ENCODE results near the gene IFI6. TPM values are rescaled to one million over a fixed set of nuclear protein-coding genes. Genes with fewer than 3 reads are reported as not detected.

IFI6 gene
- total RNA-seq, 1 donor from 2014 or later: 23.2 TPM

DNA sequence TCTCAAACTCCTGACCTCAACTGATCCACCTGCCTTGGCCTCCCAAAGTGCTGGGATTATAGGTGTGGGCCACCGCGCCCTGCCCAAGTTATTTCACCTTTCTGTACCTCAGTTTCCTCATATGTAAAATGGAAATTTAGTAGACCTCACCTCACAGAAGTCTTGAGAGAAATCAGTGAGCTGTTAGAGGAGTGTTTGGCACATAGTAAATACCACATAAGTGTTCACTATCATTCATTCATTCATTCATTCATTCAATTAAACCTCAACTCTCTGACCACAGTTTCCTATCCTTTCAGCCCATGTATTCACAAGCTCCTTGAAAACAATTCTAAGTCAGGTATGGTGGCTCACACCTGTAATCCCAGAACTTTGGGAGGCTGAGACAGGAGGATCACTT lies 33.2 kb downstream of the IFI6 start:
- no peak for DNase-seq (ENCODE audit: low spot score)
- H3K4me3 Mint-ChIP-seq (ENCODE audit: unreplicated experiment): no peak overlapping the region
- no peak overlapping the region for H3K27ac Mint-ChIP-seq (ENCODE audit: unreplicated experiment)

GRCh38 chr1:27638047-27638734 lies 33.8 kb downstream of the IFI6 start:
- DNase-seq (ENCODE audit: low spot score): no peak
- Mint-ChIP-seq H3K9me3 (ENCODE audit: low read depth) (no peaks in the 10 kb centered on the region), H3K36me3 (ENCODE audit: low read depth) (no peaks in the 10 kb centered on the region), H3K27ac (ENCODE audit: unreplicated experiment) (no peak overlapping the region), H3K4me1 (ENCODE audit: low read depth) (no peaks in the 10 kb centered on the region), H3K27me3 (ENCODE audit: low read depth) (no peaks in the 10 kb centered on the region), H3K4me3 (ENCODE audit: unreplicated experiment) (no peak overlapping the region)
- TF ChIP-seq, protein P1, sequence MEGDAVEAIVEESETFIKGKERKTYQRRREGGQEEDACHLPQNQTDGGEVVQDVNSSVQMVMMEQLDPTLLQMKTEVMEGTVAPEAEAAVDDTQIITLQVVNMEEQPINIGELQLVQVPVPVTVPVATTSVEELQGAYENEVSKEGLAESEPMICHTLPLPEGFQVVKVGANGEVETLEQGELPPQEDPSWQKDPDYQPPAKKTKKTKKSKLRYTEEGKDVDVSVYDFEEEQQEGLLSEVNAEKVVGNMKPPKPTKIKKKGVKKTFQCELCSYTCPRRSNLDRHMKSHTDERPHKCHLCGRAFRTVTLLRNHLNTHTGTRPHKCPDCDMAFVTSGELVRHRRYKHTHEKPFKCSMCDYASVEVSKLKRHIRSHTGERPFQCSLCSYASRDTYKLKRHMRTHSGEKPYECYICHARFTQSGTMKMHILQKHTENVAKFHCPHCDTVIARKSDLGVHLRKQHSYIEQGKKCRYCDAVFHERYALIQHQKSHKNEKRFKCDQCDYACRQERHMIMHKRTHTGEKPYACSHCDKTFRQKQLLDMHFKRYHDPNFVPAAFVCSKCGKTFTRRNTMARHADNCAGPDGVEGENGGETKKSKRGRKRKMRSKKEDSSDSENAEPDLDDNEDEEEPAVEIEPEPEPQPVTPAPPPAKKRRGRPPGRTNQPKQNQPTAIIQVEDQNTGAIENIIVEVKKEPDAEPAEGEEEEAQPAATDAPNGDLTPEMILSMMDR (IDR thresholded peaks at IDR 0.05): no peak

More for the DNA sequence above, 33.2 kb downstream of the IFI6 start:
- Mint-ChIP-seq H3K4me1 (ENCODE audit: low read depth) (no peaks in the 10 kb centered on the region), H3K9me3 (ENCODE audit: low read depth) (no peaks in the 10 kb centered on the region), H3K36me3 (ENCODE audit: low read depth) (no peaks in the 10 kb centered on the region), H3K27me3 (ENCODE audit: low read depth) (no peaks in the 10 kb centered on the region)
- TF ChIP-seq, protein P1 (IDR thresholded peaks at IDR 0.05): no peak

- H3K9me3 Mint-ChIP-seq (ENCODE audit: low read depth): no peaks in the 10 kb centered on the region
- H3K4me3 Mint-ChIP-seq (ENCODE audit: unreplicated experiment): no peak overlapping the region
- no peak for DNase-seq (ENCODE audit: low spot score)
These were observed 36.4 kb downstream of the IFI6 start for GRCh38 chr1:27635396-27636142.

GRCh38 chr1:27634985-27635367 lies 37.0 kb downstream of the IFI6 start, which contains the start of gene FGR:
TSS of gene FGR (minus strand) at chr1:27635185. CDS start at chr1:27623916, 11,269 bp downstream.
- DNase-seq (ENCODE audit: low spot score): no peak
- Mint-ChIP-seq H3K27me3 (ENCODE audit: low read depth) (no peaks in the 10 kb centered on the region), H3K9me3 (ENCODE audit: low read depth) (no peaks in the 10 kb centered on the region), H3K36me3 (ENCODE audit: low read depth) (no peaks in the 10 kb centered on the region), H3K4me1 (ENCODE audit: low read depth) (peaks cover 8% of the 10 kb centered on the region), H3K27ac (ENCODE audit: unreplicated experiment) (peak within 1 kb of the TSS; percentile 54), H3K4me3 (ENCODE audit: unreplicated experiment) (no peak within 1 kb of the TSS)
- TF ChIP-seq, protein P1 (IDR thresholded peaks at IDR 0.05): no peak

More at GRCh38 chr1:27635396-27636142, 36.4 kb downstream of the IFI6 start:
- Mint-ChIP-seq H3K27me3 (ENCODE audit: low read depth) (no peaks in the 10 kb centered on the region), H3K27ac (ENCODE audit: unreplicated experiment) (no peak overlapping the region), H3K4me1 (ENCODE audit: low read depth) (peaks cover 8% of the 10 kb centered on the region), H3K36me3 (ENCODE audit: low read depth) (no peaks in the 10 kb centered on the region)
- TF ChIP-seq, protein P1 (IDR thresholded peaks at IDR 0.05): no peak

DNA sequence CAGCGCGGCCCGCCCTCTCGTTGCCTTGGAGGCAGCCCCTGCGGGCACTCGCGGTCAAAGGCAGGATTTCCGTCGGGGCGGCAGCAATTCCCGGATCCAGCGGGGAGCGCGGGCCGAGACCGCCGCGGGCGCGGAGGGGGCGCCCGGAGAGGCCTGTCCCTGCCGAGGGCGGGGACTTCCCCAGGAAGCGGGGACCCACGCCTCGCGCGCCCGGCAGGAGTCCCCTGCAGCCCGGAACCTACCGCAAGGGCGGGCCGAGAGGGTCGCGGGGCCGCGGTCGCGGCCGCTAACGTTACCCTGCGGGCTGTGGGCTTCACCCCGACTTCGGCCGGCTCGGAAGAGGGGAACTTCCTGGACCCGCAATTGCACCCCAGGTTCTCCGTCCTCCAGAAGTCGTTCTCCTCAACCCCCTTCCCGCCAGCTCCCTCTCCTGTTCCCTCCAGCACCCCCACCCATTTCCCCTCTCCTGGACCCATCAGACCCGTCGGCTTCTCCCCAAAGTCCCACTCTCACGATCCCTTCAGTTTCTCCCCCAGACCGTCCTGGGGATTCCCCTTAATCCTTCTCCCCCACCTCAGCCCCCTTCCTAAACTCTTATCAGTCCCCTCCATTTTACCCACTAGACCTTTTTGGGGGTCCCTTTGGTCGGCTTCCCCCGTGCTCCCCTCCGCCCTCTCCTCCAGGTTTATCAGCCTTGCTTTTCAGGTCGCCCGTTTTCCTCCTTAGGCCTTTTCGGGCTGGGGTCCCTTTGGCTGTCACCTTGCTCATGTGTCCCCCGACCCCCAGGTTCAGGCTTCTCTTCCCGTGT lies 37.6 kb downstream of the IFI6 start:
- TF ChIP-seq, protein P1 (IDR thresholded peaks at IDR 0.05): no peak
- no peak for DNase-seq (ENCODE audit: low spot score)
- H3K27ac Mint-ChIP-seq (ENCODE audit: unreplicated experiment): peak overlapping the region; percentile 54

More for the DNA sequence above, 37.6 kb downstream of the IFI6 start:
- Mint-ChIP-seq H3K27me3 (ENCODE audit: low read depth) (no peaks in the 10 kb centered on the region), H3K9me3 (ENCODE audit: low read depth) (no peaks in the 10 kb centered on the region), H3K4me1 (ENCODE audit: low read depth) (peaks cover 8% of the 10 kb centered on the region), H3K4me3 (ENCODE audit: unreplicated experiment) (no peak overlapping the region), H3K36me3 (ENCODE audit: low read depth) (no peaks in the 10 kb centered on the region)

Measured in chondrocyte (in vitro differentiated cells).